HepG2 (cell line): ENCODE results near the gene TAOK3. TPM values are rescaled to one million over a fixed set of nuclear protein-coding genes. Genes with fewer than 3 reads are reported as not detected.

Experiments
- BATF2 ChIP-seq: sonication (generic); formaldehyde crosslinking; IDR thresholded peaks from 2 replicates; pipeline ENCODE4 v1.8.0; 2022; ENCODE audit warnings: mild to moderate bottlenecking, missing genetic modification reagents, moderate library complexity
- CTCF ChIP-seq: sonication (generic); formaldehyde crosslinking; IDR thresholded peaks from 2 replicates; pipeline ENCODE4 v1.5.0; 2020; ENCODE audit warnings: mild to moderate bottlenecking, missing genetic modification reagents, moderate library complexity
- IRF2 ChIP-seq: IDR thresholded peaks from 2 replicates; pipeline ENCODE4 v1.6.1; 2018; ENCODE audit warnings: missing genetic modification reagents, missing compliant biosample characterization
- MYC ChIP-seq: sonication (generic); formaldehyde crosslinking; IDR thresholded peaks from 2 replicates; pipeline ENCODE4 v1.9.0; 2021; ENCODE audit warnings: missing genetic modification reagents, borderline replicate concordance
- NFE2 ChIP-seq: sonication (generic); formaldehyde crosslinking; IDR thresholded peaks from 2 replicates; pipeline ENCODE4 v1.4.0; 2020; ENCODE audit warnings: missing genetic modification reagents
- SRY ChIP-seq: sonication (generic); formaldehyde crosslinking; IDR thresholded peaks from 2 replicates; pipeline ENCODE4 v1.8.0; 2022; ENCODE audit warnings: mild to moderate bottlenecking, missing genetic modification reagents
- THAP8 ChIP-seq: sonication (generic); formaldehyde crosslinking; IDR thresholded peaks from 2 replicates; pipeline ENCODE4 v1.5.1; 2020; ENCODE audit warnings: missing genetic modification reagents, mild to moderate bottlenecking, borderline replicate concordance
- ZBTB1 ChIP-seq: sonication (generic); formaldehyde crosslinking; IDR thresholded peaks from 2 replicates; pipeline ENCODE4 v1.4.0; 2020; ENCODE audit warnings: missing genetic modification reagents, borderline replicate concordance
- ZBTB34 ChIP-seq: sonication (generic); formaldehyde crosslinking; IDR thresholded peaks from 2 replicates; pipeline ENCODE4 v1.8.0; 2022; ENCODE audit warnings: mild to moderate bottlenecking, missing genetic modification reagents
- ZBTB39 ChIP-seq: sonication (generic); formaldehyde crosslinking; IDR thresholded peaks from 2 replicates; pipeline ENCODE4 v1.5.0; 2020; ENCODE audit warnings: missing genetic modification reagents
- ZC3H13 ChIP-seq: sonication (generic); formaldehyde crosslinking; IDR thresholded peaks from 2 replicates; pipeline ENCODE4 v1.8.1; 2023; ENCODE audit warnings: mild to moderate bottlenecking, missing genetic modification reagents, moderate library complexity
- ZC3H4 ChIP-seq: sonication (generic); formaldehyde crosslinking; IDR thresholded peaks from 2 replicates; pipeline ENCODE4 v1.4.0; 2020; ENCODE audit warnings: missing genetic modification reagents, borderline replicate concordance
- ZNF280B ChIP-seq: sonication (generic); formaldehyde crosslinking; IDR thresholded peaks from 2 replicates; pipeline ENCODE4 v1.5.0; 2020; ENCODE audit warnings: missing genetic modification reagents, mild to moderate bottlenecking, borderline replicate concordance
- ZNF784 ChIP-seq: sonication (generic); formaldehyde crosslinking; IDR thresholded peaks from 2 replicates; pipeline ENCODE4 v1.5.1; 2020; ENCODE audit warnings: missing genetic modification reagents, mild to moderate bottlenecking, borderline replicate concordance
- ZSCAN9 ChIP-seq: IDR thresholded peaks from 2 replicates; pipeline ENCODE4 v1.6.1; 2016; ENCODE audit warnings: borderline replicate concordance
- ZUFSP ChIP-seq: sonication (generic); formaldehyde crosslinking; IDR thresholded peaks from 2 replicates; pipeline ENCODE4 v1.9.0; 2021; ENCODE audit warnings: missing genetic modification reagents, mild to moderate bottlenecking, borderline replicate concordance
- polyA plus RNA-seq, 8 experiments: library from polyadenylated mRNA; depleted of rRNA in 3 of 8; stranded (reverse) in 7 of 8; unstranded in 1 of 8; fragments of >200 nt; fragmentation: Illumina TruSeq in 4 of 8; extraction: Trizol in 4 of 8; gene quantifications; 2 replicates each; pipeline versions ENCODE4 v1.2.1 to v1.2.3, GENCODE V29; 2011 to 2016; ENCODE audit warnings: low read depth in 4 of 8, missing spikeins in 1 of 8, mixed read lengths in 1 of 8; ENCODE audit not compliant: insufficient read depth in 1 of 8
- total RNA-seq, 5 experiments: library from RNA; depleted of rRNA; stranded (reverse); fragments of >200 nt; fragmentation: Illumina TruSeq; extraction: Trizol; gene quantifications; 2 replicates each; pipeline ENCODE4 v1.2.3, GENCODE V29; 2016; ENCODE audit warnings: low read depth in 1 of 5

TAOK3 gene
- total and polyA plus RNA-seq, 2 of the 13 experiments (the other 11 are each of a cell fraction or from before 2014, with no cell fraction given) = 10.4 to 12.3 TPM

GRCh38 chr12:118135788-118136558 is 236.7 kb downstream of the TAOK3 start, which contains the start of gene PEBP1 (continued):
- TF ChIP-seq MYC (CRISPR knock-in tag) (peak; percentile 97), ZUFSP (CRISPR knock-in tag) (no peak), ZNF280B (0 out of 2 replicates have a peak, but pooled peaks have one; percentile 50), ZSCAN9 (peak; percentile 85), NFE2 (CRISPR knock-in tag) (no peak), ZBTB39 (CRISPR knock-in tag) (peak; percentile 62; the same call in 1 of the 2 replicates), CTCF (CRISPR knock-in tag) (peak; percentile 24; the same call in 1 of the 2 replicates), BATF2 (CRISPR knock-in tag) (no peak), ZBTB34 (CRISPR knock-in tag) (0 out of 2 replicates have a peak, but pooled peaks have one; percentile 25), SRY (0 out of 2 replicates have a peak, but pooled peaks have one; percentile 72), ZNF784 (peak; percentile 74), THAP8 (CRISPR knock-in tag) (no peak), ZC3H4 (CRISPR knock-in tag) (no peak; the same call in 1 of the 2 replicates), ZC3H13 (peak; percentile 42; the same call in 1 of the 2 replicates), ZBTB1 (no peak), IRF2 (CRISPR knock-in tag) (peak; percentile 78; the same call in 1 of the 2 replicates)
